Eye (tissue), 1 donor: Measurements from ENCODE around the gene DDB1.

Experiments used
- DNase-seq: peaks from one replicate; pipeline ENCODE4 v3.0.0-alpha.2; 2015

DDB1 gene

GRCh38 chr11:61332797-61333549 is at the start of gene DDB1, which contains the start of gene TKFC:
DDB1 (minus strand) TSS chr11:61333105; CDS start chr11:61332968, 137 bp downstream.
TKFC (plus strand) TSS chr11:61333228; CDS start chr11:61334729, 1,501 bp downstream.
- peak; percentile 98 for DNase-seq

GRCh38 chr11:61380884-61381283 is 48.0 kb upstream of the DDB1 start:
- DNase-seq = no peak

- no peak for DNase-seq
Measured at GRCh38 chr11:61378713-61379313, 45.9 kb upstream of the DDB1 start.

- no peak for DNase-seq
Measured at GRCh38 chr11:61377461-61378160, 44.7 kb upstream of the DDB1 start.

GRCh38 chr11:61375761-61376108 is 42.8 kb upstream of the DDB1 start:
- DNase-seq = no peak

GRCh38 chr11:61372659-61373420 is 39.9 kb upstream of the DDB1 start:
- DNase-seq = peak; percentile 32

GRCh38 chr11:61370349-61371005 is 37.6 kb upstream of the DDB1 start:
- no peak for DNase-seq

- DNase-seq = no peak
Measured at GRCh38 chr11:61369372-61370348, 36.8 kb upstream of the DDB1 start.

GRCh38 chr11:61368646-61369045 is 35.7 kb upstream of the DDB1 start:
- no peak for DNase-seq

- no peak for DNase-seq
Measured at GRCh38 chr11:61367406-61367805, 34.5 kb upstream of the DDB1 start.

- DNase-seq = no peak
Measured at GRCh38 chr11:61364012-61364675, 31.2 kb upstream of the DDB1 start.

GRCh38 chr11:61362542-61362875 is 29.6 kb upstream of the DDB1 start:
- no peak for DNase-seq

GRCh38 chr11:61361741-61362541 is 29.0 kb upstream of the DDB1 start, which contains the start of the genes CYB561A3 and TMEM138:
CYB561A3 (minus strand) TSS chr11:61361882; CDS start chr11:61356713, 5,169 bp downstream.
TMEM138 (plus strand) TSS chr11:61362374; CDS start chr11:61364391, 2,017 bp downstream.
- DNase-seq = peak; percentile 97

- no peak for DNase-seq
Measured at GRCh38 chr11:61361237-61361740, 28.4 kb upstream of the DDB1 start.

- DNase-seq = no peak
Measured at GRCh38 chr11:61359516-61359915, 26.6 kb upstream of the DDB1 start.

- no peak for DNase-seq
Measured at GRCh38 chr11:61358566-61358965, 25.7 kb upstream of the DDB1 start.

GRCh38 chr11:61357894-61358239 is 25.0 kb upstream of the DDB1 start:
- no peak for DNase-seq

- DNase-seq = no peak
Measured at GRCh38 chr11:61357233-61357893, 24.5 kb upstream of the DDB1 start.

- no peak for DNase-seq
Measured at GRCh38 chr11:61356706-61357105, 23.8 kb upstream of the DDB1 start.
